Fibroblast of gingiva (primary cell): ENCODE results near the gene GRK6.

ENCODE experiments used
- DNase-seq: peaks from one replicate; pipeline ENCODE4 v3.0.0-alpha.2; 2011; ENCODE audit warnings: low read depth

The GRK6 gene

GRCh38 chr5:177426566-177427210 is at the start of gene GRK6:
TSS of gene GRK6 (plus strand) at chr5:177426676. CDS start at chr5:177426846, 170 bp downstream.
- peak; percentile 18 for DNase-seq

DNA sequence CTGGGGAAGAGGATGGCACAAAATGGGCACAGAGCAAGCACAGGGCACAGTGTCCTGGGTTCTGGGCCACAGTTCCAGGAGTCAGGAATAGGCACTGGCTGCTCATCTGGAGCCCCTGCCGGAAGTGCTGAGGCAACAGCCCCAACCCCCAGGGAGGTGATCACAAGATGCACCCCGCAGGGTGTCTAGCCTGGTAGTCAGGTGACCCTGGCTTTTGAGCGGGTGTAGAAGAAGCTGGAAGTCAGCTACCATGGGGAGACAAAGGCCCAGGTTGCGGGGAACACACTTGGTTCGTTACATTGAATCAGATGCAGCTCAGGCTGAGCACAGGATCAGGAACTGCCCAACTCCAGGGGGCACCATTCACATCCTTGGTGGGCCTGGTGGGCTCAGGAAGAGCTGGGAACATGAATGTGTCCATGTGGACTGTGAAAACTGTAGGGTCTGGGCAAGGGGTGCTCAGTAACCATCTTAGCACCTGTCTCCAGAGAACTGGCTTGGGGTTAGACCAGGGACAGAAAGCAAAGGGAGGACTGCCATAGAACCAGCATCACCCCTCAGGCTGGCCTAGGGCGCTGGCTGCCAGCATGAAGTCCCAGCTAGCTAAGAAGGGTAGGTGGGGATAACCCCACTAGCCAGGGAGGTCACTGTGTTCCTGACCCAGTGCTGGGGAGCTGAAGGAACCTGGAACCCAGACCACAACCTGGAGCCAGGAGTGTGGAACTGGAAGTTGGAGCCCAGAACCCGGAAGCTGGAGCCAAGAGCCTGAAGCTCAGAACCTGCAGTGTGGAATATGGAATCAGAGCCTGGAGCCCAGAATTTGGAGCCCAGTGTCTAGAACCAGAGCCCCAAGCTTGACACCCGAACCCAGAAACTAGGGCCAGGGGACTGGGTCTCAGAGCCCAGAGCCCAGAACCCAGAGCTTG is 48.4 kb upstream of the GRK6 start:
- DNase-seq, result no peak

DNA sequence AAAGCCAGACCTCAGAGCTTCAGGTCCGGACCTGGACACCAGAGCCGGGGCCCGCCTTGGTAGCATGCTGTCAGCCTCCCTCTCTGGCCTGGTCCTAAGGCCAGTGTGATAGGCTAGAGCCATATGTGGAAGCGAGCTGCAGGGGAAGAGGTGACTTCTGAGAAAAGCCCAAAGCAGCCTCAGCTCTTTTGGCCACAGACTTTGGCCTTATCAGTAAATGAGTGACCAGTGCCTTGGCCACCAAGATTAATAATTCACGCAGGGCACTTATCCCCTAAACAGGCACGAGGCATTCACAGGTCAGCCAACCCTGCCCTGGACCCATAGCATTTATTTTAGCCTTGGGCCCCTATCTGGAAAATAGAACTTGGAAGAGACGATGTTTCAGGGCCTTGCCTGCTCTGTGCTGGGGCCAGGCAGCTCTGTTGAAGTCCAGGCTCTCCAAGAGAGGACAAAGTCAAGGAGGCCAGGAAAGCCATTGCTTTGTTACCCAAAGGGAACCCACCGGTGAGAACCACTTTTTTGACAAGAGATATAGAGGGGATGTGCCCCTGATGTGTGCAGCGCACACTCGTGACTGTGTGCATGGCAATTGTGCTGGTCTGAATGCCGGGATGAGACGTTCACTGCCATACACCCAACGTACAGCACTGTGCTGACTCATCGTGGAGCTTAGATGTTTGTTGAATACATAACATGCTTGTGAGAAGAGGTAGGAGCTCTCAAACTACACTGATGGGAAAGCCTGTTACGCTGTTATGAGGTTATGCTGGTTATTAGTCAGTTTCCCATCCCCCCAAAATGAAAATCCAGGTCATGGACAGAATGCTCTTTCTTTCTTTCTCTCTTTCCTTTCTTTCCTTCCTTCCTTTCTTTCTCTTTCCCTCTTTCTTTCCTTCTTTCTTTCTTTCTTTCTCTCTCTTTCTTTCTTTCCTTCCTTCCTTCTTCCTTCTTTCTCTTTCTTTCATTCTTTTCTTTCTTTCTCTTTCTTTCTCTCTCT is 47.3 kb upstream of the GRK6 start:
- DNase-seq, result peak; percentile 21

GRCh38 chr5:177380805-177381126 is 45.7 kb upstream of the GRK6 start:
- no peak for DNase-seq

DNA sequence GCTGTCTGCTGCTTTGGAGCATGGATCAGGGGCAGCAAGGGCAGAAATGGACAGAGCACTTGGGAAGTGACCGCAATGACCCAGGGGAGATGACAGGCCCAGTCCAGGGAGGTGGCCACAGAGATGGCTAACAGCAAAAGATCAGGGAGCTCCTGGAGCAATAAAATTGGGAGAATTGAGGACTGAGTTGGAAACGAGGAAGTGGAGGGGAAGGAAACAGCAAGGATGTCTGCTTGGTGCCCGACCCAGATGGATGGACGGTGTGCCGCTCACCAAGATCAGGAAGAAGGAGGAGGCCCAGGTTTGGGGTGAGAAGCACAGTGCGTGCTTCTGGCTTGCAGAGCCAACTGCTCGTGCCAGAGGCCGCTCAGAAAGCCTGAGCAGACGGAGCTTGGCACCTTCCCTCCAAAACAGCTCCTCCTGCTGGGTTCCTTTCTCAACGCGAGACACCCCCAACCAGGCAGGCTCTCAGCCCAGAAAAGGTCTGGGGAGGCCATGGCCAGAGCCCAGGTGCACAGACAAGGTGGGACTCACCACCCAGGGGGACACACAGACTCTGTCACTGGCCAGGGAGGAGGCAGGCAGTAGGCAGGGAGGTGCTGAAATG is 44.0 kb upstream of the GRK6 start:
- DNase-seq, result peak; percentile 31

DNA sequence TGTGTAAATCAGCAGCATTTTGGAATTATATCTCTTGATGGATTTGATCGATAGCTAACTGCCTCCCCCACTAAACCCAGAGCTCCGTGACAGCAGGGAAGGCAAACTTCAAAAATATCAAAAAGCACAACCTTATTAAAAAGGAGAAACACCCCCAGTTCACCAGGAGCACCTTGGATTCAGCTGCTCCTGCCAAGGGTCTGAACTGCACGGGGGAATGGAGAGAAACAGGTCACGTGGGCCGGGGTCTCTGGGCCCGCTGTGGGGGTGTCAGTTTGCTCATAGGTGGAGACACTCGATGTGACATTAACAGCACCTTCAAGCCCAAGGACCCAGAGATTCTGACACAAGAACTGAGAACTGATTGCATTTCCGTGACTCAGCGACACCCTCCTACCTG is 43.3 kb upstream of the GRK6 start:
- DNase-seq, result no peak

DNA sequence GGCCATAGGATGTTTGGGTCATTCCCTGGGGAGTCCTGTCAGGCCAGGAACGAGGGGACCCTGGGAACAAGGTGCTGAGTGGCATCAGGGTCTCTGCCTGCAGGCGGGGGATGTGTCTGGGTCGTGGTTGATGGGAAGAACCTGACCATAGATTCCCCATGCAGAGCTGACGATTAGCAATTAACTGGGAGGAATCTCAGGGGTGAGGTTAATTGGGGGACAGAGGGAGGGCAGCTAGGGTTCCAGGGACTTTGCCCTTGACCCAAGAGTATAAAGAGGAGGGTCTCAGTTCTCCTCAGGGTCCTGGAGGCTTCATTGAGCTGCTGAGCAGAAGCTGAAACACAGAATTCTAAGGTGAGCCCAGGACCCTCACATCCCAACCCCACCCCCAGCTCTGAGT is 42.3 kb upstream of the GRK6 start, which contains the start of gene SLC34A1:
TSS of gene SLC34A1 (plus strand) at position 301 of the 400 bp plus-strand sequence. CDS start 1,308 bp downstream, outside the sequence.
- DNase-seq, result no peak

GRCh38 chr5:177385720-177386119 is 40.8 kb upstream of the GRK6 start:
- DNase-seq, result no peak

DNA sequence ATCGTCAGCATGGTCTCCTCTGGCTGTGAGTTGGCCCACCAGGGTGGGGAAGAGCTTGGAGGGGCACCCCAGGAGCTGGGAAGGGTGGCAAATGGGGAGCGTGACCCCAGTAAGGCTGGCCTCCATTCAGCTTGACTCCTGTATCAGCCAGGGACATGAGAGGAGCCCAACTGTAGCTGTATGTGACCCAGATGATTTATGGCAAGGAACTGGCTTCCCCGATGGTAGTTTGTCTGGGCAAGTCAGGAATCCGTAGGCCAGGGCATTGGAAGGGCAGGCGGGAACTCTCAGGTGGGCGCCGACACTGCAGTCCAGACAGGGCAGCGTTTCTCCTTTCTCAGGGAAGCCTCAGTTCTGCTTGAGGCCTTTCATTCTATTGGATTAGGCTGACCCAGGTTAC is 39.9 kb upstream of the GRK6 start:
- DNase-seq, result no peak

DNA sequence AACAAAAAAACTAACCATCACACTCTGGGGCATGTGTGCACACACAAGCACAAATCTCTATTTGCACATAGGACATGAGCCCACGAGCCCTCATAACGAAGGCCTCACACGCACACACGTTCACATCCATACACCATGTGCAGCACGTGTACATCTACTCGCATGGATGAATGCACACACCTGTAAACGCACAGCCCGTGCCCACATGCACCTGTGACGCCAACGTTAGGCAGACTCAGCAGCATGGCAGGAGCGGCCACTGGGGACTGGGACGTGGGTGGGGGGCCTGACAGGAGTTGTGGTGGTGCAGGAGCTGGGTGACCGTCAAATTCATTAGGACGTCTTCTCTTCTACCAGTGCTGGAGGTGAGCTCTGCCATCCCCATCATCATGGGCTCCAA is 39.1 kb upstream of the GRK6 start:
- DNase-seq, result no peak

DNA sequence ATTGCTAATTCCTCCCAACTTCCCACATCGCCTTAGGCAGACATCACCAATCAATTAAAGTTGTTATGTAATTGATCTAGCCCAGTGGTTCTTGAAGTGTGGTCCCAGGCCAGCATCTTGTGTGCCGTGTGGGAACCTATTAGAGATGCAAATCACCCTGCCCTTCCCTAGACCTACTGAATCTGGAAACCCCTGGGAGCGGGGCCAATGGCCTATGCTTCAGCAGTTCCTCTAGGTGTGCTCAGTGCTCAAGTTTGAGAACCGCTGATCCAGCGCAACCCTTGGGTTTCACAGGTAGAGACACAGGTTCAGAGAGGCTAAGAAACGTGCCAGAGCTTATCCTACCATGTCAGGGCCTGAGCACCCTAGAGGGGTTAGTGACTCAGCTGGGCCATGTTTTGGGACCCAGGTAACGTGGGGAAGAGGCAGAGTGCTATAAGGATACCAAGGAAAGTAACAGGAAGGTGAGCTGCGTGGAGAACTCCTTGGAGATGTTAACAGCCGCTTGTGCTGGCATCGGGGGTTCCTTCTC is 37.9 kb upstream of the GRK6 start:
- no peak for DNase-seq

GRCh38 chr5:177389241-177390169 is 37.0 kb upstream of the GRK6 start:
- DNase-seq, result peak; percentile 63

GRCh38 chr5:177390363-177391300 is 35.8 kb upstream of the GRK6 start:
- peak; percentile 56 for DNase-seq

- DNase-seq, result no peak
Observed at GRCh38 chr5:177392765-177393164, 33.7 kb upstream of the GRK6 start.

DNA sequence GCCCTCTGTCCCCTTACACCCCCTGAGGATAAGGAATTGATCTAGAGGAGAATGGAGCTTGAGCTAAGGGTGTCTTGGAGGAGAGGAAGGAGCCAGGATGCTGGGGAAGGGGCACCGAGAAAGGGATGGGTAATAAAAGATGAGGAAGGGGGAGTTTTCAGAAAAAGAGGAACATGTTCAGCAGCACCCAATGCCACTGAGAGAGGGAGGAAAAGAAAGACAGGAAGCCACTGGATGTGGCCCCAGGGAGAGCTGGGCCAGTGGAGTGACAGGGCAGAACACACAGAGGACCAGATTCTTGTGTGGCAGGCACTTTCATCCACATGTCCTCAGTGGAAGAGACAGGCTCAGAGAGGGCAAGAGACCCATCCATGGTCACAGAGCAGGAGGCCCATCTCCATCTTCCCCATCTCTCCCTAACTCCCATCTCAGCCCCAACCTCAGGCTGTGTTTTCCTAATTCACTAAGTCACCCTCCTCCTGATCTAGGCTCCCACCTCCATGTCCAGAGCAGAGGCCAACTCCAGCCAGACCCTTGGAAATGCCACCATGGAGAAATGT is 33.2 kb upstream of the GRK6 start:
- no peak for DNase-seq

GRCh38 chr5:177393990-177394389 is 32.5 kb upstream of the GRK6 start:
- no peak for DNase-seq

- no peak for DNase-seq
Observed at GRCh38 chr5:177396078-177396477, 30.4 kb upstream of the GRK6 start.

DNA sequence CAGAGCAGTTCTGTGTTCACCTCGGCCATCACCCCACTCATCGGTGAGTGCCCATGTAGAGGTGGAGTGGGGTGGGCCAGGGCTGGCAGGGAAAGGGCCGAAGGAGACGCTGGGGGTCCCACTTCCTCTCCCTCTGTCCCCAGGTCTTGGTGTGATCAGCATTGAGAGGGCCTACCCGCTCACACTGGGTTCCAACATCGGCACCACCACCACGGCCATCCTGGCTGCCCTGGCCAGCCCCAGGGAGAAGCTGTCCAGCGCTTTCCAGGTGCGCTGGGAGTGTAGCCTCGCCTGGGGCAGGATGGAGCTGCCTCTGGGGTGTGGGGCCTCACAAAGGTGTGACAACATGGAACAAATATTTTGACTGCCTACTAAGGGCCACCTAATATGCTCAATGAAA is 29.7 kb upstream of the GRK6 start:
- no peak for DNase-seq

GRCh38 chr5:177397875-177398390 is 28.5 kb upstream of the GRK6 start:
- no peak for DNase-seq
